Measurements from ENCODE around the gene DCLRE1B. TPM values are rescaled to one million over a fixed set of nuclear protein-coding genes. Genes with fewer than 3 reads are reported as not detected.
A peak's percentile ranks its signal among the peaks of the same experiment; 100 is the strongest.

The DCLRE1B gene
- total RNA-seq, 4 donors from 2014 or later, result 1.5 to 7.2 (median 3.9) TPM

DNA sequence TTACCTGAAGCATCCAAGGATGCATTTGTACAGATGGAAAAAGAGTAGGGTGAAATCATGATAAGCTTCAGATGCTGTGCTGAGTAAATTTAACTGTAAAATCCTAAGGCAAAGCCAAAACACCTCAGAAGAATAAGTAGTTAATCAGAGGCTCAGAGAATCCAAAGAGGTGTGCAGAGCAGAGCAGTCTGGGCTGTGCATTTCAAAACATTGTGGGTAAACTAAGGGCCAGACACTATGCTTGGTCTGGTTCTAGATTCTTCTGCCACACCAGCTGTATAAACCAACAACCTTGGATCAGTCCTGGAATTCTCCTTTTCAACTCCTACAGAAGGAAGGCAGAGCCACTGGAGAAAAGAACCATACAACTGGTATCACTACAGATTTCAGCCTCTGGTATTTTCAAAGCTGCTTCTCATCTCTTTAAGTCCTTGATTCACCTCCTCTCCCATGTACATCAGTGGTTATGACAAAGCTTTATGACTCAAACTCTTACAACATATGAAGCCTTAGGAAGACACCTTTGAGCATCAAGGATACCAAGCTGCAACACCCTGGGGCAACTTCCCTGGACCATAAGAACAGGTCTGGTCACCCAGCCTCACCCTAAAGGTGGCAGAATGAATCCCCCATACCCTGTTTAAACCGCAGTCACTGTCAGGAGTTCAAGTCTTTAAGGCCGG, 12.4 kb downstream of the DCLRE1B start:
- Histone ChIP-seq H3K27ac (no peak overlapping the region), H3K27me3 (no peaks in the 10 kb centered on the region), H3K4me1 (peaks cover 0 to 4% of the 10 kb centered on the region in 2 donors), H3K36me3 (no peaks in the 10 kb centered on the region), H3K4me3 (no peak overlapping the region), H3K9me3 (no peaks in the 10 kb centered on the region)
- intact Hi-C loops (cut with DNase I; ENCODE audit: low total_unique reads), result no loop called here
- DNase-seq, result no peak
- no peak for TF ChIP-seq POLR2A (IDR thresholded peaks at IDR 0.05)
- TF ChIP-seq, protein P1, sequence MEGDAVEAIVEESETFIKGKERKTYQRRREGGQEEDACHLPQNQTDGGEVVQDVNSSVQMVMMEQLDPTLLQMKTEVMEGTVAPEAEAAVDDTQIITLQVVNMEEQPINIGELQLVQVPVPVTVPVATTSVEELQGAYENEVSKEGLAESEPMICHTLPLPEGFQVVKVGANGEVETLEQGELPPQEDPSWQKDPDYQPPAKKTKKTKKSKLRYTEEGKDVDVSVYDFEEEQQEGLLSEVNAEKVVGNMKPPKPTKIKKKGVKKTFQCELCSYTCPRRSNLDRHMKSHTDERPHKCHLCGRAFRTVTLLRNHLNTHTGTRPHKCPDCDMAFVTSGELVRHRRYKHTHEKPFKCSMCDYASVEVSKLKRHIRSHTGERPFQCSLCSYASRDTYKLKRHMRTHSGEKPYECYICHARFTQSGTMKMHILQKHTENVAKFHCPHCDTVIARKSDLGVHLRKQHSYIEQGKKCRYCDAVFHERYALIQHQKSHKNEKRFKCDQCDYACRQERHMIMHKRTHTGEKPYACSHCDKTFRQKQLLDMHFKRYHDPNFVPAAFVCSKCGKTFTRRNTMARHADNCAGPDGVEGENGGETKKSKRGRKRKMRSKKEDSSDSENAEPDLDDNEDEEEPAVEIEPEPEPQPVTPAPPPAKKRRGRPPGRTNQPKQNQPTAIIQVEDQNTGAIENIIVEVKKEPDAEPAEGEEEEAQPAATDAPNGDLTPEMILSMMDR (IDR thresholded peaks at IDR 0.05), result no peak

DNA sequence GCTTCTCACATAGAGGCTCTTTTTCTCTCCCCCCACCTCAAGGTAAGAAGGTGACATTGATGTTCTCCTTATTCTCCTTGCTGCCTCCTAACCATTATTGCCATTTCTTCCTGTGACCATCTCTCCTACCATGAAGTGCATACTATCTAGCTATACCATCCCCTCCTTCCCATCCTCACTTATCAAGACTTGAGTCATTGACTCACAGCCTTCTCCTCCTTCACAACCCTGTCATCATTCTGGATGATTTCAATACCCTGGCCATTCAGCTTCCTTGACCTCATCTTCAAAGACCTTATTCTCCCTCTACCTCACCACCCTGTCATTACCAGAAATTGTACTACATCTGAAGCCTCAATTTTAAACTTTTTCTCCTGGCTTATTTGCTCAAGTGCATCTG, 13.1 kb downstream of the DCLRE1B start:
- Histone ChIP-seq H3K9me3 (no peaks in the 10 kb centered on the region), H3K27ac (no peak overlapping the region), H3K4me1 (peaks cover 0 to under 1% of the 10 kb centered on the region in 2 donors), H3K4me3 (no peak overlapping the region), H3K27me3 (no peaks in the 10 kb centered on the region), H3K36me3 (no peaks in the 10 kb centered on the region)
- no peak for DNase-seq
- intact Hi-C loops (cut with DNase I; ENCODE audit: low total_unique reads), result no loop called here
- no peak for TF ChIP-seq POLR2A (IDR thresholded peaks at IDR 0.05)
- TF ChIP-seq, protein P1 (IDR thresholded peaks at IDR 0.05), result no peak

DNA sequence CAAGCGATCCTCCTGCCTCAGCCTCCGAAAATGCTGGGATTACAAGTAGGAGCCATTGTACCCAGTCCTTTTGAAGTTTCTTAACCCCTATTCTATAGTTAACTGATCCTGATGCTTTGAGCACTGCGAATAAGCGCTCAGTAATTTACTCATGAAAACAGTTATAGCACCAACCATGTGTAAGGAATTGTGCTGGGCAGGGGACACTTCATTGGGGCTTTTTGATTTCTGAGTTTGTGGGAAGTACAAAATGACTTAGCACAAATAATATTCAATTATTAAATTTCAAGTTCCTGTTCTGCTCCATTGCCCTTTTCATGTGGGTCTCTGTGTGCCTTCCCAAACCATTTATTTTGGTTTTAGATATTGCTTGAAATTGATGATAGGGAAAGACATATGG, 17.8 kb downstream of the DCLRE1B start:
- intact Hi-C loops (cut with DNase I; ENCODE audit: low total_unique reads), result no loop called here
- no peaks in the 10 kb centered on the region for H3K9me3 ChIP-seq
- TF ChIP-seq POLR2A (IDR thresholded peaks at IDR 0.05), result no peak
- TF ChIP-seq, protein P1 (IDR thresholded peaks at IDR 0.05), result no peak
- no peaks in the 10 kb centered on the region for H3K4me1 ChIP-seq
- DNase-seq, result no peak
- H3K4me3 ChIP-seq, result no peak overlapping the region
- no peaks in the 10 kb centered on the region for H3K36me3 ChIP-seq
- H3K27me3 ChIP-seq, result no peaks in the 10 kb centered on the region
- no peak overlapping the region for H3K27ac ChIP-seq

DNA sequence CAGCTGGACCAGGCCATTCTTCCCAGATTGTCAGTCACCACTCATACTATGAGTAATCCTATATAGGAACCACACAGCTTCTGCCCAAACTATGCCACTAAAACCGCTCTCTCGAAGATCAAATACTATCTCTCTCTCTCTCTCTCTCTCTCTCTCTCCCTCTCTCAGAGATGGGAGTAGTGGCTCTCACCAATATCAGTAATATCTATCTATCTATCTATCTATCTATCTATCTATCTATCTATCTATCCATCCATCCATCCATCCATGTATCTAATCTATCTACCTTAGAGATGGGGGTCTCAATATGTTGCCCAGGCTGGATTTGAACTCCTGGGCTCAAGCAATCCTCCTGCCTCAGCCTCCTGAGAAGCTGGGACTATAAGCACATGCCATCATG, 19.3 kb downstream of the DCLRE1B start:
- no peak overlapping the region for H3K27ac ChIP-seq
- no peaks in the 10 kb centered on the region for H3K36me3 ChIP-seq
- no peak for TF ChIP-seq POLR2A (IDR thresholded peaks at IDR 0.05)
- TF ChIP-seq, protein P1 (IDR thresholded peaks at IDR 0.05), result no peak
- intact Hi-C loops (cut with DNase I; ENCODE audit: low total_unique reads), result no loop called here
- no peak overlapping the region for H3K4me3 ChIP-seq
- H3K27me3 ChIP-seq, result no peaks in the 10 kb centered on the region
- DNase-seq, result no peak
- no peaks in the 10 kb centered on the region for H3K9me3 ChIP-seq
- no peaks in the 10 kb centered on the region for H3K4me1 ChIP-seq

DNA sequence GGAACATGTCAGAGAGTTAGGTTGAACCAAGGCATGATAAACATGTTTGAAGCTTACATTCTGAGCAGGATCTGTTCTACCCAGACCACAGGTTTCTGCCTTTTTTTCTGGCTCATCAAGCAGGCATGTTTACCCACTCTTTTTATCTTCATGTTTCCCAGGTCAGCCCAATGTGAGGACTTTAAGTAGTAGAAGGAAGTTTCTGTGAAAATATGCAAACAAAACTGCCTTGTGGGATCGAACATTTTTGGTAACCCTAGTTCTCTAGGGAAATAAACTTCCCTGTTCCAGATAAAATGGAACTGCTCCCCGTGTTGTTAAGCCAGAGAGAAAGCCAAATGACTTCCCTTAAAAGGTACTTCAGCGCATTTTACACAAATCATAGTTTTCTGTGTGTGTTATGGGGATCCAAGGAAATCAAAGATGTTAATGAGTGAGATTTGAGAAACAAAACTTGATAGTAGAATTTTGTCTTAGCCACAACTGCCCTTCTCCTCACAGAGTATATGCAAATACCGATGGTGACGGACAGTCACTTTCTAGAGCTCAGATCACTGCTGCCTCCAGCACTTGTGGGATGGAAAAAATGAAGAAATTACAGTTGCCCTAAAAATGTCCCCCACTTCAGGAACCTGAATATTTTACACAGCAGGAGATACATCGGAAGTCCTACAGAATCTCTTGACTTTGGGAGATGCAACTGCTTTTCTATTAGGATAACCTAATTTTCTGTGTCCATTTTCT, 23.2 kb downstream of the DCLRE1B start:
- TF ChIP-seq POLR2A (IDR thresholded peaks at IDR 0.05), result no peak
- TF ChIP-seq, protein P1 (IDR thresholded peaks at IDR 0.05), result no peak
- no peak for DNase-seq
- no peaks in the 10 kb centered on the region for H3K27me3 ChIP-seq
- no peaks in the 10 kb centered on the region for H3K36me3 ChIP-seq
- peaks cover 0 to 5% of the 10 kb centered on the region in 2 donors for H3K4me1 ChIP-seq
- H3K9me3 ChIP-seq, result no peaks in the 10 kb centered on the region
- intact Hi-C loops (cut with DNase I; ENCODE audit: low total_unique reads), result no loop called here
- H3K4me3 ChIP-seq, result peak overlapping the region; percentile 61 to 93
- H3K27ac ChIP-seq, result peak overlapping the region; percentile 88 to 90

All from uterus (tissue), 4 donors.